Trophoblast cell (in vitro differentiated cells and primary cell): ENCODE data around the gene SPDL1.

Experiments used
- DNase-seq, 2 donors: peaks; one replicate each; pipeline ENCODE4 v3.0.0-alpha.2; 2016
- H2AFZ ChIP-seq: 2 replicates; pipeline ENCODE4 v1.6.1; 2013; ENCODE audit warnings: low read length, moderate library complexity, mild to moderate bottlenecking; ENCODE audit not compliant: insufficient read depth, poor library complexity
- H2AK5ac ChIP-seq: 2 replicates; pipeline ENCODE4 v1.6.1; 2013; ENCODE audit warnings: mild to moderate bottlenecking, low read length
- H2BK120ac ChIP-seq: 2 replicates; pipeline ENCODE4 v1.6.1; 2013; ENCODE audit warnings: low read length, mild to moderate bottlenecking, moderate library complexity; ENCODE audit not compliant: insufficient read depth, poor library complexity
- H2BK12ac ChIP-seq: 2 replicates; pipeline ENCODE4 v1.6.1; 2013; ENCODE audit warnings: mild to moderate bottlenecking, low read length, moderate library complexity
- H2BK5ac ChIP-seq: 2 replicates; pipeline ENCODE4 v1.6.1; 2013; ENCODE audit warnings: low read length, low read depth, moderate library complexity, mild to moderate bottlenecking; ENCODE audit not compliant: poor library complexity
- H3K14ac ChIP-seq: 2 replicates; pipeline ENCODE4 v1.6.1; 2013; ENCODE audit warnings: mild to moderate bottlenecking, low read length
- H3K18ac ChIP-seq: 2 replicates; pipeline ENCODE4 v1.6.1; 2013; ENCODE audit warnings: mild to moderate bottlenecking, low read length
- H3K23ac ChIP-seq: 2 replicates; pipeline ENCODE4 v1.6.1; 2013; ENCODE audit warnings: low read length
- H3K27ac ChIP-seq: 2 replicates; pipeline ENCODE4 v1.5.1; 2013; ENCODE audit warnings: low read depth, mild to moderate bottlenecking, inconsistent platforms, low read length, moderate library complexity
- H3K27me3 ChIP-seq: 2 replicates; pipeline ENCODE4 v1.6.1; 2013; ENCODE audit warnings: inconsistent platforms, mild to moderate bottlenecking, low read length, moderate library complexity; ENCODE audit not compliant: insufficient read depth
- H3K36me3 ChIP-seq, 2 experiments: 1 replicate in 1 of 2; 2 replicates in 1 of 2; pipeline ENCODE4 v1.6.1; 2013; ENCODE audit warnings: low read length in 2 of 2, mild to moderate bottlenecking in 2 of 2, moderate library complexity in 1 of 2; ENCODE audit not compliant: insufficient read depth in 2 of 2, control insufficient read depth in 1 of 2
- H3K4ac ChIP-seq: 2 replicates; pipeline ENCODE4 v1.6.1; 2013; ENCODE audit warnings: low read depth, mild to moderate bottlenecking, low read length, moderate library complexity
- H3K4me1 ChIP-seq, 2 experiments: 1 replicate in 1 of 2; 2 replicates in 1 of 2; pipeline ENCODE4 v1.6.1; 2013; ENCODE audit warnings: low read length in 2 of 2, mild to moderate bottlenecking in 2 of 2, moderate library complexity in 1 of 2; ENCODE audit not compliant: insufficient read depth in 2 of 2, control insufficient read depth in 1 of 2
- H3K4me2 ChIP-seq: 2 replicates; pipeline ENCODE4 v1.6.1; 2013; ENCODE audit warnings: inconsistent platforms, mild to moderate bottlenecking, low read length, moderate library complexity
- H3K4me3 ChIP-seq: 2 replicates; pipeline ENCODE4 v1.5.1; 2013; ENCODE audit warnings: mild to moderate bottlenecking, low read depth, low read length, inconsistent platforms
- H3K79me1 ChIP-seq: one replicate; pipeline ENCODE4 v1.6.1; 2013; ENCODE audit warnings: low read length
- H3K79me2 ChIP-seq: 2 replicates; pipeline ENCODE4 v1.6.1; 2013; ENCODE audit warnings: low read length, mild to moderate bottlenecking; ENCODE audit not compliant: control insufficient read depth, insufficient read depth, poor library complexity
- H3K9ac ChIP-seq: 2 replicates; pipeline ENCODE4 v1.6.1; 2013; ENCODE audit warnings: mild to moderate bottlenecking, low read length
- H3K9me3 ChIP-seq: 2 replicates; pipeline ENCODE4 v1.6.1; 2013; ENCODE audit warnings: low read depth, mild to moderate bottlenecking, control low read depth, inconsistent platforms, low read length; ENCODE audit not compliant: insufficient read depth
- H4K12ac ChIP-seq: 2 replicates; pipeline ENCODE4 v1.6.1; 2013; ENCODE audit warnings: low read depth, mild to moderate bottlenecking, low read length, moderate library complexity
- H4K8ac ChIP-seq: 2 replicates; pipeline ENCODE4 v1.6.1; 2013; ENCODE audit warnings: low read depth, mild to moderate bottlenecking, low read length, moderate library complexity
- H4K91ac ChIP-seq: one replicate; pipeline ENCODE4 v1.6.1; 2013; ENCODE audit warnings: low read depth, mild to moderate bottlenecking, low read length, moderate library complexity
- WGBS: extraction: QIAGEN DNeasy Blood & Tissue Kit; methylation state at CpG from one replicate; pipeline ENCODE4 v1.1.7; 2013; ENCODE audit warnings: missing lambda C conversion rate; ENCODE audit not compliant: insufficient read length, insufficient coverage; ENCODE audit errors: extremely low coverage; 5-methylcytosine and 5-hydroxymethylcytosine counted together

Gene SPDL1

DNA sequence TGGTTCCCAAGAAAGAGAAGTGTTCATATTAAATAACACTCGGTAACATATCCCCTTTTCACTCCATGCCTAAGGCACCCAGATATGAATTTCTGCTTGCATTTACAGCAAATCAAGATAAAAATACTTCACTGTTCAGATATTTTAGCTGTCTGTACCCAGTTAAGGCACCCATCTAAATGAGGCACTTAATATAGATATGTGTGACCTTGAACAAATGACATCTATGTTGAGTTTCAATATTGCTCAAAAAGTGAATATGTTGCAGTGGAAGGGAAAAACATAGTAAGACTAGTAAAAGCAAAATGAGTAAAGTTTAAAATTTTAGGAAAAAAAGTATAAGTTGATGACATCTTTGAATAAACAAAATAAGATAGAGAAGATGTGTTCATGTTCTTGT is 32.4 kb upstream of the SPDL1 start:
- H3K36me3 ChIP-seq: no peaks in the 10 kb centered on the region
- H3K27ac ChIP-seq: no peak overlapping the region
- WGBS: no CpG with 5 or more reads among the region's 1 CpG
- no peak overlapping the region for H3K14ac ChIP-seq
- no peak for DNase-seq
- no peak overlapping the region for H3K18ac ChIP-seq
- H3K4me2 ChIP-seq: no peak overlapping the region
- H3K79me2 ChIP-seq: no peaks in the 10 kb centered on the region
- no peak overlapping the region for H2BK120ac ChIP-seq
- H3K4me3 ChIP-seq: no peak overlapping the region
- H3K4ac ChIP-seq: no peak overlapping the region
- no peak overlapping the region for H2BK5ac ChIP-seq
- no peak overlapping the region for H3K9ac ChIP-seq
- H2AK5ac ChIP-seq: no peak overlapping the region
- H2BK12ac ChIP-seq: no peak overlapping the region
- H2AFZ ChIP-seq: no peak overlapping the region
- H3K79me1 ChIP-seq: no peaks in the 10 kb centered on the region
- H3K27me3 ChIP-seq: no peaks in the 10 kb centered on the region
- H4K8ac ChIP-seq: no peak overlapping the region
- no peak overlapping the region for H4K12ac ChIP-seq
- H4K91ac ChIP-seq: no peak overlapping the region
- no peaks in the 10 kb centered on the region for H3K9me3 ChIP-seq
- H3K23ac ChIP-seq: no peak overlapping the region
- H3K4me1 ChIP-seq: peaks cover 0 to 4% of the 10 kb centered on the region in 2 experiments

GRCh38 chr5:169551696-169552095 is 31.9 kb upstream of the SPDL1 start:
- no peak overlapping the region for H4K8ac ChIP-seq
- H3K79me1 ChIP-seq: no peaks in the 10 kb centered on the region
- no peak overlapping the region for H4K91ac ChIP-seq
- H3K18ac ChIP-seq: no peak overlapping the region
- H3K4me2 ChIP-seq: no peak overlapping the region
- no peak overlapping the region for H2AK5ac ChIP-seq
- WGBS: no CpG with 5 or more reads among the region's 4 CpGs
- peaks cover 2% of the 10 kb centered on the region for H3K9me3 ChIP-seq
- no peak overlapping the region for H2BK120ac ChIP-seq
- no peak overlapping the region for H3K27ac ChIP-seq
- H2AFZ ChIP-seq: no peak overlapping the region
- H2BK5ac ChIP-seq: no peak overlapping the region
- H3K4me3 ChIP-seq: no peak overlapping the region
- no peak overlapping the region for H3K23ac ChIP-seq
- no peaks in the 10 kb centered on the region for H3K27me3 ChIP-seq
- no peak overlapping the region for H3K4ac ChIP-seq
- no peaks in the 10 kb centered on the region for H3K36me3 ChIP-seq
- no peak overlapping the region for H3K14ac ChIP-seq
- H3K4me1 ChIP-seq: peaks cover 0 to 4% of the 10 kb centered on the region in 2 experiments
- H3K9ac ChIP-seq: no peak overlapping the region
- no peak overlapping the region for H4K12ac ChIP-seq
- no peak overlapping the region for H2BK12ac ChIP-seq
- no peak for DNase-seq
- no peaks in the 10 kb centered on the region for H3K79me2 ChIP-seq

- WGBS: no CpG with 5 or more reads among the region's 1 CpG
- H3K23ac ChIP-seq: no peak overlapping the region
Measured at GRCh38 chr5:169554251-169554650, 29.3 kb upstream of the SPDL1 start.

GRCh38 chr5:169557838-169558237 is 25.7 kb upstream of the SPDL1 start:
- no peak overlapping the region for H3K23ac ChIP-seq
- H2BK12ac ChIP-seq: no peak overlapping the region
- H3K18ac ChIP-seq: no peak overlapping the region
- H2BK5ac ChIP-seq: no peak overlapping the region
- H3K4me1 ChIP-seq: no peaks in the 10 kb centered on the region
- no peak overlapping the region for H3K14ac ChIP-seq
- no peak for DNase-seq
- no CpG with 5 or more reads among the region's 1 CpG for WGBS
- no peak overlapping the region for H2BK120ac ChIP-seq
- H3K9ac ChIP-seq: no peak overlapping the region
- no peaks in the 10 kb centered on the region for H3K79me2 ChIP-seq
- H4K91ac ChIP-seq: no peak overlapping the region
- H2AK5ac ChIP-seq: no peak overlapping the region
- H3K4ac ChIP-seq: no peak overlapping the region
- H3K27ac ChIP-seq: no peak overlapping the region
- peaks cover 2% of the 10 kb centered on the region for H3K9me3 ChIP-seq
- no peaks in the 10 kb centered on the region for H3K79me1 ChIP-seq
- no peak overlapping the region for H4K12ac ChIP-seq
- no peak overlapping the region for H3K4me3 ChIP-seq
- H3K4me2 ChIP-seq: no peak overlapping the region
- no peak overlapping the region for H4K8ac ChIP-seq
- no peaks in the 10 kb centered on the region for H3K36me3 ChIP-seq
- no peak overlapping the region for H2AFZ ChIP-seq
- H3K27me3 ChIP-seq: no peaks in the 10 kb centered on the region

More at GRCh38 chr5:169554251-169554650, 29.3 kb upstream of the SPDL1 start:
- H4K8ac ChIP-seq: no peak overlapping the region
- no peak overlapping the region for H3K27ac ChIP-seq
- H2AK5ac ChIP-seq: no peak overlapping the region
- H3K9ac ChIP-seq: no peak overlapping the region
- no peak overlapping the region for H4K91ac ChIP-seq
- H3K4me3 ChIP-seq: no peak overlapping the region
- H3K36me3 ChIP-seq: no peaks in the 10 kb centered on the region
- H2AFZ ChIP-seq: no peak overlapping the region
- no peak overlapping the region for H2BK120ac ChIP-seq
- H2BK5ac ChIP-seq: no peak overlapping the region
- H3K4me2 ChIP-seq: no peak overlapping the region
- H3K79me2 ChIP-seq: no peaks in the 10 kb centered on the region
- peaks cover 2% of the 10 kb centered on the region for H3K9me3 ChIP-seq
- no peak overlapping the region for H4K12ac ChIP-seq
- H3K4me1 ChIP-seq: no peaks in the 10 kb centered on the region
- H3K27me3 ChIP-seq: no peaks in the 10 kb centered on the region
- no peak overlapping the region for H3K4ac ChIP-seq
- DNase-seq: no peak
- no peak overlapping the region for H3K14ac ChIP-seq
- no peak overlapping the region for H3K18ac ChIP-seq
- H3K79me1 ChIP-seq: no peaks in the 10 kb centered on the region
- no peak overlapping the region for H2BK12ac ChIP-seq
